GM18502 (cell line): ENCODE data around the gene RHBDD1.

ENCODE experiments used
- ATAC-seq: cut with Tn5 transposase; IDR thresholded peaks from one replicate; pipeline ENCODE4 v1.9.1; 2021; ENCODE audit warnings: mild to moderate bottlenecking; ENCODE audit not compliant: unreplicated experiment, poor library complexity

RHBDD1 gene

DNA sequence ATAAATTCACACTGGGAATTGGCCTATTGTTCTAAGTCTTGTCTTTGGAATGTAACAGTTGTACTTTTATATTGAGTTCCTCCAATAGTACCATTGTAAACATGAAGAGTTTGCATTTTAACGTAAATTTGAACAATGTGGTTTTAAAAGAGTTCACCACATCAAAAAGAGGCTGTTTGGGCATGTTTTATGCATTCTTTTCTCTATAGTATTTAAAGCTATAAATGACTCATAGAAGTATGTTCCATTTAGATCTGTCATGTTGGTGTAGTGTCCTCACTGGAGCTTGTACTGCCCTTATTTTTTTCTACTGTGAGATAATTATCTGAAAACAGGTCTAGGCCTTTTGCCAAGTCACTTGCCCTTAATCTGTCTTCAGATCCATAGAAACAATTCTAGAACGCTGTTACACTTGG, 141.9 kb downstream of the RHBDD1 start:
- ATAC-seq: no peak

DNA sequence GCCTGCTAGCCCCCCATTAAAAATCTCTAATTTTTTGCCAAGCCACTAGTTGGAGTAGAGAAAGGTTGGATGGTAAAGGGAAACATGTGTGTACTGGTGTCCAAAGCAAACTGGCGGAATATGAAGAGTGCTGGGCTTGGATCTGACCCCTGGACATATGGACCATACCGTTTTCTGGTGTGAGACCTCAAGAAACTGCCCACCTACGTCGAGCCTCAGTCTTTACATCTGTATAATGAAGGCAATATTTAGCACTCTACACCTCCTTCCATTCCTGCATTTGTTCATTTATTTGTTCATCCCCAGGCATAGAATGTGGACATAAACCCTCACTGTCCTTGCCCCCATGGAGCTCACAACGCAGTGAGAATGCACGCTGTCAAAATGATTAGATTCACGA, 142.4 kb downstream of the RHBDD1 start:
- ATAC-seq: no peak

DNA sequence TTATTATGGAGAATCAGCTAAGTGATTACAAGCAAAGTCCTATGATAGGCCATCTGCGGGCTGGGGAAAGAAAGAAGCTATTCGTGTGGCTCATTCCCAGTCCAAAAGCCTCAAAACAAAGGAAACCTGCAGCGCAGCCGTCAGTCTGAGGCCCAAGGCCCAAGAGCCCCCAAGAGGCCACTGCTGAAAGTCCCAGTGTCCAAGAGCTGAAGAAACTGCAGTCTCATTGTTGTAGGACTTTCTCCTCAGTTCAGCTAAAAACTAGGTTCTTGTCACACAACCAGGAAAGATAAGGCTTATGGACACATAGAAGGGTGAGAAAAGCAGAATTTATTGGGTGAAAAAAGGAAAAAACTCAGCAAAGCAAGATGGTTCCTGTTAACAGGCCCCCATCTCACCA, 143.2 kb downstream of the RHBDD1 start:
- no peak for ATAC-seq

DNA sequence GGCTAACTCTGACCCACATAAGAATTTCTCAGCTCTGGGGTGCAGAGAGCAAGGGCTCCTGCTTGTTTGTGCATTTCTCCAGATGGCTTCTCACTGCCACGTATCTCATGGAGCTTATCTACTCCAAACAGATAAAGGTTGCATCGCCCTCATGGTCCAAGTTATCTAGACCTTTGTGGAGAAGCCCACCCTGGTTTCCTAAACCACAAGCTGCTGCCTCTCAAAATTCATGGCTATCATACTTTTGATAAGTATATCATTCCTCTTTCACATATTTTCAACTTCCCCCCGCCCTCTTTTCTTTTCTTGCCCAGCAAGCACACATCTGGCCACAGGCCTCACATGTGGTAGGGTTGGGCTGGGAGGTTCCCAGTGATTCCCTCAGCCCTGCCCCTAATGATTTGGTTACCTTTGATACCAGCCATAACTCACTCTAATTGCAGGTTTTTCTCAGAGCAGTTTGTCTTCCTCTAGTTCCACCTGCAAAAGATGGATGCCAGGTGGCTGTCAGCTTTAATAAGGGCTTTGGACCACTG, 146.0 kb downstream of the RHBDD1 start:
- no peak for ATAC-seq

DNA sequence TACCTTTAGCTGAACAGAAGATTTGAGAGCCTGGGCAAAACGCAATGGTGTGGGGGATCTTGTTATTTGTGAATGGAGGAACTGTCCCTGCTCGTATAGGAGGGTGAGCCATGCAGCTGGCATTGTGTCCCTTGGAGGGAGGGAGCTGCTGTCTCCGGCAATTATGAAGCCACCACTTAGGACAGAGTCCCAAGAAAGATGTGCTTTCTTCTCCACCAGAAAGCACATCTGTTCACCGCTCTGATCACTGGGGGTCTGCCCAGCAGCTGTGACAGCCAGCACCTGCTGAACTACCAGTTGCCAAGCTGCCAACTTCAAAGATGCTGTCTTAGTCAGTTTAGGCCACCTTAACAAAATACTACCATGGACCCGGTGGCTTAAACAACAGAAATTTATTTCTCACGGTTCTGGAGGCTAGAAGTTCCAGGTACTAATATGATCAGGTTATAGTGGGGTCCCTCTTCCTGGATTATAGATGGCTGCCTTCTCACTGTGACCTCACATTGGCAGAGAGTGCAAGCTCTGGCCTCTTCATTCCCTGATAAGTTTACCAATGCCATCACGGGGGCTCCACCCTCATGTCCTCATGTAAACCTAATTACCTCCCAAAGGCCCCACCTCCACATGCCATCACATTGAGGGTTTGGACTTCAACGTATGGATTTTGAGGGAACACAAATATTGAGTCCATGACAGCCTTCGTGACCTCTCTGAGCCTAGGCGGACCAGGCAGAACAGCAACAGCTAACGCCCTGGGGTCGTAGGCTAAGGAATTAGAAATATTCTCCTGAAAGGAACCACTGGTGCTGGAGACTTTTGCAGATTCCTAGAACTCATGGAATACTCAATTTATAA, 148.3 kb downstream of the RHBDD1 start:
- no peak for ATAC-seq

DNA sequence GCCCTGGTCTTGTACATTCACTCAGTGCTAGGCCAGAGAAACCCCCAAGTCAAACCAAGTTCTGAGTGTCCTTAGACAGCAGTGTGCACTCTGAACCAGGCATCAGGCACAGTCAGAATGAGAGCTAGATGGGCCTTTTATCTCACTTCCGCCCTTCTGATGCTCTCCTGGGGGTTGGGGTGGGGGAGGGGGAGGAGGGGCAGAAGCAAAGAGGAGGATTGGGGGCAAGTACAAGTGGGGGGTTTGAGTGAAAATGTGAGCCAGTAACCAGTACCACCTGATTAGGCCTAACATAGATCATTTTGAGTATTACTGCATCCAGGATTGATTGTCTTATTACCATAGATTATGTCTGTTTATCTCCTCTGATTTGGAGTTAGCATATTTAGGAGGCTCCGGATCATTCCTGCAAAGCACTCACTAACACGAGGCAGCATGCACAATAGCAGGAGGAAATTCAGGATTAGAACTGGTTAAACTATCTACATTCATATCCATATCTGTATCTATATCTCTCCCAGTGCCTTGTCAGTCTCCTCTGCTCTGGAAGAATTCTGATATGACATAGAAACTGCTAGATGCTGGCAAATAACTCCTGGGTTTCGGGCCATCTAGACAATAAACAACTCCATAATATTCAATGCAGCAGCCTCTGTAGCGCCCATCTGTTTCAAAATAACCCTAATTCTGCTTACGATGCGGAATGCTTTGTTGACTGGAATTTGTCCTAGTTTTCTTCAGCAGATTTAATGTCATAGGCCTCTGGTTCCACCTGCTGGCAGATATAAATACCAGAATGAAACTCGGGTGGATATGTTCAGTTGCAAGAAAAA, 149.1 kb downstream of the RHBDD1 start:
- ATAC-seq: peak; percentile 99

DNA sequence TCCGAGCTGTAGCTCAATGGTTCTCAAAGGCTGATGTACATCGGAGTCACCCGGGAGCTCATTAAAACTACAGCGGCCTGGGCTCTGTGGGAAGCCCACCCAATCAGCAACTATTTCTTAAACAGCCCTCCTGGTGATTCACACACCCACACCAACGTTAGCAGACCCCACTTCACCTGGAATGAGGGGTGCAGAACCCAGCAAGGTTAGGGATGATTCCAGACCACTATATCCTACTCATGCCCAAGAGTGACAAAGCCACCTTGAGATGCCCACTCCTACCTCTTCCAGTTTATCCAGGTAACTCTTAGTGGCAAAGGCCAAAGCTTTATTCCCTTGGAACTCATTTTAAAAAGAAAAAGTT, 149.7 kb downstream of the RHBDD1 start:
- no peak for ATAC-seq

DNA sequence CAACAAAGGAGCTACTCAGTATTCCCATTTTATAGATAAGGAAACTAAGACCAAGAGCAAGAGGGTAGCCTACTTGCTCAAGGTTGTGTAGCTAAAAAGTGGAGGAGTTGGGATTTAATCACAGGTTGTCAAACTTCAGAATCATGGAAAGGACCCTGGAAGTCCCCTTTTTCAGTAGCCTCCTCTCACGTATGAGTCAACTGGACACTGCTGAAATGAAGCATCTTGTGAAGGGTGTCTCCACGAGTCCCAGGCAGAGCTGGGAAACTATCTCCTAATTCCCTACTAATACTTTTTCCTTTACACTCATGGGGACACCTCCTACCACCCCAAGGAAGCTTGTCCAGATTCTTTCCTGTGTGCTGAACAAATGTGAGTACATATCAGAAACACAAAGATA, 155.8 kb downstream of the RHBDD1 start:
- no peak for ATAC-seq

DNA sequence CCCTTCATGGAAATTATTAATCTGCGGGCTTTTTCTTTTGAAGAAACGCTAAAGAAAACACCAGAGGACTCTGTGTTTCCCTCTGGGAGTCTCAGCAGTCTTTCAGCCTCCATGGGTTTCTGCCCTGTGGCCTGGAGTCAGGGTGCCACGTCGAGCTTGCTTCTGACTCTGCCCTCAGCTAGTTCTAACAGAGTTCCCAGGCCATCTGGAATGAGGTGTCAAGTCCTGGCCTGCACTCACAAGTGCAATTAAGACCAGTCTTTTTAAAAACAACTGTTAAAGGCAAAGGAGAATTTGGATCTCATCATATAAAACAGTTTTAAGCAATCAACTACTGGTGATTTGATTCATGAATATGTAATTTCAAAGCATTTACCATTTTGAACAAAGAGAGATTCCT, 157.3 kb downstream of the RHBDD1 start:
- ATAC-seq: no peak

DNA sequence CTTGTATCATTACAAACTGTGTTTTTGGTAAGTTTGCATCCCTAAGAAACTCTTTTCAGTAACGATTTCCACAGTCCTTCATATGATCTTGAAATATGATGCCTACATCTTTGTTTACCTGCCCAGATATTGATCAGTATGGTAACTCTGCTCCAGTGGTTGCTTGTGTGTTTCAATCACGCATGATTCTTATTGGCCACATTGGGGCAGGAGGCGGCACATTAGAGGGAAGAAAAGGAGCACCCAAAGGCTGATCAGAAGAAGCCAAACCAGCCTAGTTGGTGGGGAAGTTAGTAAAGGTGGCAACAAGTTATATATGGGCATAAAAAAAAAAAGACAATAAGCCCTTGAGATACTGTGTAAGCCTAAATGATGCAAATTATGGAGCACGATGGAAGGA, 158.9 kb downstream of the RHBDD1 start:
- ATAC-seq: no peak

DNA sequence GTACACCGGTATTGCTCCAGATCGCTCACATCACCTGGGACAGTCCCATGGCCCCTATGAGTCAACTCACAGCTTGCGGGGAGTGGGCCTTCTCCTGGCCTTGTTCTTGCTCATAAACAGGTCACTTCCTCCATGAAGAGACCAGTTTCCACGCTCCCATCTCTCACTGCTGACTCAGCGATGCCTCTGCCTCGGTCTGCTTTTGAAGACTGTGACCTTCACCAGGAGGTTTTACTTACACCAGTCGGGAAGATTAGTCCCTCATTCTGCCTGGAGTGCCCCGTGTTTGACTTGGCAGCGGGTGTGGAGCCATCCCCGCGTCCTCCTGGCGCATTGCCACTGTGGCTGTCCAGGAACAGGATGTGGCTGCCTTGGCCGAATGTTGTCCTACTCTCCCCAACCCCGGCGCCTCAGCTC, 159.8 kb downstream of the RHBDD1 start:
- ATAC-seq: no peak

DNA sequence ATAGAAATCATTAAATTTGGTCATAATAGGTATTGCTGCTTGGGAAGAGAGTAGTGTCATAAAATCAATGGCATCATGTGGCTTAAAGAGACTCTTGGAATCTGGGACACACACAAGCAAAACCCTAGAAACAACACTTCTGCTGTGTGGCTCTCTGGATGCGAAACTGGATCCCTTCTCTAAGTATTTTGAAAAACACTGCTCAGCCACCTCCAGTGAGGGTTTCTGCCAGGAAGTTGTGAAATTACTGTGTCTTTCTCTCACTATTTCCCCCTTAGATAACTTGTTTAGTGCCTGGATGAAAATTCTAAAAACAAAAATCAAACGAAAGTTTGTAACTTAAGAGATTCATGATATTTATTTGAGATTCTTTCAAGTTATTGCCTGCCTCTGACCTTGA, 163.8 kb downstream of the RHBDD1 start:
- ATAC-seq: no peak

DNA sequence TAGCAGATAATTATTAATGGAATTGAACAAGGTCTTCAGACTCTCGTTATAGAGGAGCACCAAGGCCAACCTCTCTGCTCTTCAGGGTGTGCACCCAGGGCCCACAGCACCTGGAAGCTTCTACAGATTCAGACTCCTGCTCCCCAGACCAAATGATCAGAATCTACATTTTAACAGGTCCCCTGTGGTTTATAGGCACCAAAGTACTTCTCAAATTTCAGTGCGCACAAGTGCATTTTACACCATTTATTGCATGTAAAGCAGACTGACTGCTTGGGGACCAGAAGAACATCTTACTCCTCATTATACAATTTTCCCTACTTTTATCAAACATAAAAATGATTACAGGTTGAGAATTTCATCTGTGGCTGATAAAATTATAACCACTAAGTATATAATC, 164.3 kb downstream of the RHBDD1 start:
- no peak for ATAC-seq

DNA sequence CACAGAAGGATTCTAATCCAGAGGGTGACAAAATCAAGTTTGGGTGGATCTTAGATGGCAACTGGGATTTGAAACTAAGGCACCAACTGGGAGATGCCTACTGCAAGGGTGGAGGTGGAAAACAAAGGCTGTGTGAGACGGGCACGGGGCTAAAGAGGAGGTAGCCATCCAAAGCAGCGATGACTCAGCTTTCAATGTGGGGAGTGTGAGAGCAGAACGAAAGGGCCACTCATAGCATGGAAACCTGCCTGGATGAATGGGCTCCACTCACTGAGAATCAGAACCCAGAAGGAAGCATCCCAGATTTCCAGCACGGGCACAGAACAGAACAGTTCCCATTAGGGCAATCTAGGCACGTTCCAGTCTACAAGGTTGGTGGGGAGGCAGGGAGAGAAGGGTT, 168.6 kb downstream of the RHBDD1 start:
- no peak for ATAC-seq

DNA sequence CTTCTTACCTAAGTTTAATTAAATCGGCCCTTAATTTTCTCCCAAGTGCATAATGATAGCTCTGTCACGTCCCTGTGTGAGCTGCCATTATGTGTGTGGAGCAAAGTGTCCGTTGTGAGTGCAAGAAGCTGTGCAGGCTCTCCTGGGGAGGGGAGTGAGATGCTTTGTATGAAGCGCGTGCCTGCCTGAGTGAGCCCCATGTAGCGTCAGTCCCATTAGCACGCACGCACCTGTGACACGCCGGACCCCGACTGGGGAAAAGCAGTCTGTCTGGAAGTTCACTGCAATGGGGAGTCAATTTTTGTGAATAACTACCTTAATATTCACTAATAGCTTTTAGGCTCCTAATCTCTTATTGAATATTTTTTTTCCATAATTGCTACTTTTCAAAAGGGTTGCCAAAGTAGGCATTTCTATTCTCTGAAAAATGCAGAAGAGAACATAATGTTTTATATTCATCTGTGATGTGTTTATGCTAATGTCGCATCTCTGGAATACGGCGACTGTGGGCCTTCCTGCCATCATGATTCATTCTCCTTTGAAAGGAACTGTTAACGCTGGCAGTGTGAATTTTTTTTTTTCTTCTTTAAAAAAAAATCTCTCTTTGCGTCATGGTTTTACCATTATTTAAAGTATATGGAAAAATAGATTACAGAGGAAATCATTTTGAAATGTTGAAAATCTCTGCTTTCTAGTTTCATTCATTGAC, 170.5 kb downstream of the RHBDD1 start:
- no peak for ATAC-seq

DNA sequence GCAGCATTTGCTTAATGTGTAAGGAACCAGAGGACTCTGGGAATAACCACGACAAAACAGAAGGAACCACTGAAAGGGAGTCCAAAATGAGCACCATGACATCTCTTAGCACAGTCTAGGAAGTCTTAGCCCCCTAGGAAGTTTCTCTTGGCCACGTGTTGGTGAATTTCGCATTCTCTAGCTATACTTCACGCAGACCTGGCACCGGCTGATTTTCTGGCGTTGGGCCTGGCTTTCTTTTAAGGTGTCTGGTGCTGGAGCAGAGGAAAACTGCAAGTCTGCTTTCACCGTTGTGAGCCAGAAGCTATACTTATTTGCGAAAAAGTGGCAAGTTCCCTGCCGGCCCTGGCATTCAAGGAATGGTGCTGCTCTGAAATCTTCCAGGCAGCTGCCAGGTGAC, 171.3 kb downstream of the RHBDD1 start:
- no peak for ATAC-seq

DNA sequence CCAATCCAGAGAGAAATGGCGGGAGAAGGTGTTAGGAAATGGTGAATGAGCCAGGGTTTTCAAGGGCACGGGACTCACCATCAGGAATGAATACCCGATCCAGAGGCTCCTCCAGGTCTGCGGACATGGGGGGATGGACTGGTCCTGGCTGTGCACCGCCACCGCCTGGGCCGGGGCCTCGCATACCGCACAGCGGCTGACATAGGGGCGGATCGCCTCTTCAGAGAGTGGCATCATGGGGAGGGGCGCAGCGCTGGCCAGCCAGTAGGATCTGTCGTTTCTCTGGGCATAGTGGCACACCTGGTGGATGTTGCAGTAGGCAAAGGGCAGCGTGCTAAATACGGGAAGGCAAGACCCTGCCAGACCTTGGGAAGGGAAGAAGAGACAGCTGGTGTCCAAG, 172.1 kb downstream of the RHBDD1 start:
- no peak for ATAC-seq

DNA sequence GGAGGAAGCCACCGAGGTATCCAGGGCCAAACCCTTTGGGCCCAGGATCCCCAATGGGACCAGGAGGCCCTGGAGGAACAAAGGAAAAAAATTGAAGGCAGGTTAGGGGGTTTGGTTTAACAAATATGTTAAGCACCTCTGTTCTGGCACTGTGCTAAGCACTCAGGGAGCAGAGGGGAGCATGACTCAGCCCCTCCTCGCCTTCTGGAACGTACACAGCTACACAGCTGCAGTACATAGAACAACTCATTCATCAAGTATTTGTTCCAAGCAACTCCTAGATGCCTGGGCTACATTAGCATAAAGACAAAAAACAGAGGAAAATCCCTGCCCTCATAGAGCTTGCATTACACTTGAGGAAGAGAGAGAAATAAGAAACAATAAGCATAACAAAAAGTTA, 174.6 kb downstream of the RHBDD1 start:
- ATAC-seq: no peak

DNA sequence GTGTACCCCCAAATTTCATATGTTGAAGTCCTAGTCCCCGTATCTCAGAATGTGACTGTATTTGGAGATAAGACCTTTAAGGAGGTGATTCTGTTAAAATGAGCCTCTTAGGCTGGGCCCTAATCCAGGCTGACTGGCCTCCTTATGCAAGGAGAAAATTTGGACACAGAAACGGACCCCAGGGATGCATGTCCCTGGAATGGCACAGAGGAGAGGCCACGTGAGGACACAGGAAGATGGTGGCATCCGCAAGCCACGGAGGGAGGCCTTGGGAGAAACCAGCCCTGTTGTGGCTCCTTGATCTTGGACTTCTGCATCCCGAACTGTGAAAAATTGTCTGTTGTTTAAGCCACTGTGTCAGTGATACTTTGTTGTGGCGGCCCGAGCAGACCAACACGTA, 177.5 kb downstream of the RHBDD1 start:
- ATAC-seq: no peak

DNA sequence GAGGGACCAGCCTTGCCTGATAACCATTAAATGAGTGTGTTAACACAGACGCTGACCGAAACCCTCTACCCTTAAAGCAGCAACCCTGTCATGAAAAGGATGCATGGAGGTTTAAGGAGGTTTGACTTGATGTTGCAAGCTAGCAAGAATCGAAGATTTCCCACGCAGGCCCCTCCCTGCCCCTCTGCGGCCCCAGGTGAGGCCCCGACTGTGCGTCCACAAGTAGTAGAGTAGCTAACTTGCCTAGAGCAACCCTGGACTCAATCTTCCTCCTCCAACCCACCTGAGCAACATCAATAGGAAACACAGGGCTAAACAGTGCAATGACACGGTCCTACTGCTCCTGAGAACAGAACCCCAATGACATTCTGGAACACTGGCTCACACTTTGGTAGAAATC, 178.0 kb downstream of the RHBDD1 start:
- ATAC-seq: no peak

DNA sequence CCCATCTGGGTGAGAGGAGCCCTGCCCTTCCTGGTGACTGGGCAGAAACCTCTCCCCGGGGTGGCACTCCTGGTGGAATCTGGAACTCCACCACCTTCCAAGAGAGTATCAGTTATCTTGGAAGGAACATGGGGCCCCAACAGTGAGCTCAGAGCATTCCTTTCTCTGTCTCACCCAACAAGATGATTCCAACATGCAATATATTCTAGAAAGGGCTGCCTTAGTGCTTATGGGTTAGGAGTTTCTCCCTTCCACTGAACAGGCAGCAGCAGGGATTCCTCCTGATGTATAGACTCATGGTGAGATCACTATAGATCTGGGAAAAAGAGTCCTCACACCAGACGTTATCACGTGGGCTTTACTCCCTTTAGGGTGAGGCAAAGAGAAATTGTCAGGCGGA, 181.0 kb downstream of the RHBDD1 start:
- ATAC-seq: no peak
